ENCODE data around the gene GPR89A.
A peak's percentile ranks its signal among the peaks of the same experiment; 100 is the strongest.
"Not testable (repeated sequence)": the region's sequence is repeated elsewhere in the genome, so short reads cannot be mapped to it uniquely, and the experiment has no call there.

Gene GPR89A

DNA sequence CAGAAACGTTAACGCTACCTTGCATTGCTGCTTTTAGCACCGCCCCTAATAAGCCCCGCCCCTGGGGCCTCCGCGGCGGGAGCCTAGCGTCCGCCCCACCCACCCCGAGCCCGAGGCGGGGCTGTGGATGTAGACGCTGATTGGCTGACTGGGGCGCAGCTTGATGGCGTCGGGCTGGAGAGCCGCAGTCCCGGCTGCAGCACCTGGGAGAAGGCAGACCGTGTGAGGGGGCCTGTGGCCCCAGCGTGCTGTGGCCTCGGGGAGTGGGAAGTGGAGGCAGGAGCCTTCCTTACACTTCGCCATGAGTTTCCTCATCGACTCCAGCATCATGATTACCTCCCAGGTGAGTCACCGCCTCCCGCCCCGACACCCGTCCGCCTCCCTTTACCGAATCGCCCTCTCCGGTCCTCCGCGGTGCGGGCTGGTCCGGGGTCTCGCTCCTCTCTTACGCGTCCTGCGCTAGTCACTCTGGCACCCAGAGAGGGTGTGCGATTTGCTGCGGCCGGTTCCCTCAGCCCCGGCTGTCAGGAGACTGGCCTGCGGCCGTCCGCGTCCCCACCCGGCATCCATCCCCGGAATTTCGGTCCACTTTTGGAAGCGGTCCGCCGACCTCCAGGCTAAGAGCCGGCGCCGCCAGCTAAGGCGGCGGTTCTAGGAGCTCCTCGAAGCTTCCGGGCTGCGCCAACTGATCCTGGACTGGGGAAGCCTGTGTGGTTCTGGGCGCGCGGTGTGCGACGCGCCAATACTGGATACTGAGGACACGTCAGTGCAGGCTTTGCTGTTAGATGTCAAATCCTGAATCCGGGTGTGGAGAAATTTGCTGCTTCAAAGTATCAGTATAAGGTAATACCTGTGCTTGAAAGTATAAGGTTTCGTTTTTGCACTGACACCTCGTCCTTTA, at the start of gene GPR89A:
GPR89A (plus strand) TSS at position 156 of the 901 bp plus-strand sequence; CDS start at position 302, 146 bp downstream.
- DNase-seq (ENCODE audit: low read depth) = peak; percentile 50

DNA sequence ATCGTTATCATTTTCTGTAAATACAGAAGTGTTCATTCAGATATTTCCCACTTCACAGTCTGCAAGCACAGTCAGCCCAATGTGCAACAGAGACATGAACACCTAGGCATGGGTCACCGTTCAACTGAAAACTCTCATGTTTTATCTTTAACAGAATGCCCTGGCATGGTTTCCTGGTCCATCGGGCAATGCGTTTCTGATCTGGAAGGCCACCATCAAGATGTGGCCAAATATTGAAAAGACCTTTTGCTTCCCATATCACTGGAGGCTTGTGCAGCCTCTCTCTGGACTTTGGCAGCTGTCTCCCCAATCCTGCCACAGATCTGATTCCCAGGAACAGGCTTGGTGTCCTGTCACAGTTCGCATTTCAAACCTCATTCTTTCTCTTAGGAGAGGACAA, 21.0 kb upstream of the GPR89A start:
- DNase-seq (ENCODE audit: low read depth) = not testable (repeated sequence)

DNA sequence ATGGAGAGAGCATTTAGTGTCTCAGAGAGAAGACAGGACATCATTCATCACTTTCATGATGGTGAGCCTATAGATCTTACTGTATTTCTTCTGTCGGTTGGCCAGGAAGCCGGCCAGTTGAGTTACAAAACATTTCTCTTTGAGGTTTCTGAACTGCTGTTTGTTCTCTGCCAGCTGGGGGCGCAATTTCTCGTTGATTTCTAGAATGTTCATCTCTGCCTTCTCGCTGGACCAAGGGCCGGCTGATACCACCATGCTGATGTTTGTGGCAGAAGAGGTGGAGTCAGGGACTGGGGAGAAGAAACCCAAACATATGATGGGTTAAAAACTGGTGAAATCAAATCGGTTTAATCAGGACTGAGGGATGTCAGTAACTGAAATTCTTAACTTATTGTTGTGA, 17.0 kb upstream of the GPR89A start:
- DNase-seq (ENCODE audit: low read depth) = not testable (repeated sequence)

- DNase-seq (ENCODE audit: low read depth) = not testable (repeated sequence)
These were observed 15.4 kb upstream of the GPR89A start for GRCh38 chr1:145592347-145592746.

DNA sequence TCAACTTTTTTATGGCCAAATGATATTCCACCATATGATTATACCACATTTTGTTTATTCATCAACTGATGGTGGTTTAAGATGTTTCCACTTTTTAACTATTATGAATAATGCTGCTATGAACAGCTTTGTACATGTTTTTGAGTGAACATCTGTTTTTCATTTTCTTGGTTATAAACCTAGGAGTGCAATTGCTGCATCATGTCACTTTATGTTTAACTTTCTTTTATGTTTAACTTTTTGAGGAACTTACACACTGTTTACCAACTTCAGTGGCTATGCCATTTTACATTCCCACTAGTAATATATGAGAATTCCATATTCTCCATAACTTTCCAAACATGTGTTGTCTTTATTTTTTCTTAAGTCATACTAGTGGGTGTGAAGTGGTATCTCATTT, 12.4 kb upstream of the GPR89A start:
- not testable (repeated sequence) for DNase-seq (ENCODE audit: low read depth)

DNA sequence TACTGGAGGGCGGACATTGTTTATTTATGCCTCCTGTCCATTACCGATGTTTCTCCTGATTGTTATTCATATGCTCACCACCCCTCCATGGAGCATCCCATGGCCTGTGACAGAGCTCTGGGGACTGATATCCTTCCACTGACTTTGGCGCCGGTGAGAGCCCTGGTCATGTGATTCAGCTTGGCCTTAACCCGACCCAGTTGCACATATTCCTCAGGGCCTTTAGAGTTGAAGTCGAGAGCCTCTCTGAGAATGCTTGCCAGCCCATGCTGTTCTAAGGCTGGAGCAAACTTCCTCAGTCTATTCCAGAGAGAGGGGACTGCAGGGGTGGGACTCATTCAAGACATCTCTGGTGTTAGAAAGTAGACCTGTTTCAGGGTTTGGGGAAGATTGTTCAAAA, 11.6 kb upstream of the GPR89A start:
- not testable (repeated sequence) for DNase-seq (ENCODE audit: low read depth)

GRCh38 chr1:145599426-145599825, 8.4 kb upstream of the GPR89A start:
- DNase-seq (ENCODE audit: low read depth) = not testable (repeated sequence)

DNA sequence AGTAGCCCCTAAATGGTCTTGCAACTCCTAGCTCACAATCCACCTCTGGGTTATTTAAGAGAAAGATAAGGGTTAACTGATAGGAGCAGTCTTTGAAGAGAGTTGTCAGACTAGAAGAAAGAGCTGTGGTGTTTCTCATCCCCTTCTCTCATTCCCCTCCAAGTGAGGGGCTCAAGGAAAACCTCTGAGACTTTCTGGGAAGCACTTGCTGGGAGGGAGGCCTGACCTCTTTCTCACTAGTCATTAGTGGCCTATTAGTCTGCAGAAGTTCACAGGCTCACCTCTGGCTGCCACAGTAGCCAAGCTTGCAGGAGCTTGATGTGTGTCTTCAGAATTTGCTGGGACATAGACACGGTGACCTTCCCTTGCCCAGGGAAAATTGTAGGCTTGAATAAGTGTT, 6.2 kb upstream of the GPR89A start:
- no peak for DNase-seq (ENCODE audit: low read depth)

DNA sequence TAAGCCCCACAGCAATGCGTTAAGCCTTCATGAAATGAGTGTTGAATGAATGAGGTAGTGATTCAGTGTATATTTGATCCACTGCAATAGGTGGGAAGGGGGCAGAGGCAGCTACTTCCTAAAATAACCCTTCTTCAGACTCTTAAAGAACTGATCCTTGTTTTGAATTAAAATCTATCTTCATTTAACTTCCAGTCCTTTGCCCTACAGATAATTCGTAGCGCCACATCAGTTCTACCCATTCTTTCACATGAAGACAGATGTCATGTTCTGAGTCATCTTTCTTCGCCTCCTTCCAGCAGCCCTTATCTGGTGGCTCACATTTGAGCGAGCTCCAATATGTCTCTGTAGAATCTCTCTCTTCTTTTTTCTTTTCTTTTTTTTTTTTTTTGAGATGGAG, 948 bp upstream of the GPR89A start:
- not testable (repeated sequence) for DNase-seq (ENCODE audit: low read depth)

- not testable (repeated sequence) for DNase-seq (ENCODE audit: low read depth)
These were observed 499 bp upstream of the GPR89A start for GRCh38 chr1:145607289-145607688.

- not testable (repeated sequence) for DNase-seq (ENCODE audit: low read depth)
These were observed 3.0 kb downstream of the GPR89A start for GRCh38 chr1:145610744-145611143.

- DNase-seq (ENCODE audit: low read depth) = not testable (repeated sequence)
These were observed 12.3 kb downstream of the GPR89A start for GRCh38 chr1:145620073-145620472.

DNA sequence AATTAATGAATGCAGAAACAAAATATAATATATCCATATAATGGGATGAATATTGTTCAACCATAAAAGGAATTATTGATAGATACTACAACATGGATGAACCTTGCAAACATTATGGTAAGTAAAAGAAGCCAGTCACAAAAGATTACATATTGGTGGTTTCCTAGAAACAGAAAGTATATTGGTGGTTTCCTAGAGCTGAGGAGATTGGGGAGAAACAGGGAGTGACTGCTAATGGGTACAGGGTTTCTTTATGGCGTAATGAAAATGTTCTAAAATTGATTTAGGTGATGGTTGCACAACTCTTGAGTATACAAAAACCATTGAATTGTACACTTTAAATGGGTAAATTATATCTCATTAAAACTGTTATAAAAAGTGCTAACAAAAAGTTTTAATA, 14.4 kb downstream of the GPR89A start:
- DNase-seq (ENCODE audit: low read depth) = not testable (repeated sequence)

- not testable (repeated sequence) for DNase-seq (ENCODE audit: low read depth)
These were observed 28.4 kb downstream of the GPR89A start for GRCh38 chr1:145636237-145636636.

DNA sequence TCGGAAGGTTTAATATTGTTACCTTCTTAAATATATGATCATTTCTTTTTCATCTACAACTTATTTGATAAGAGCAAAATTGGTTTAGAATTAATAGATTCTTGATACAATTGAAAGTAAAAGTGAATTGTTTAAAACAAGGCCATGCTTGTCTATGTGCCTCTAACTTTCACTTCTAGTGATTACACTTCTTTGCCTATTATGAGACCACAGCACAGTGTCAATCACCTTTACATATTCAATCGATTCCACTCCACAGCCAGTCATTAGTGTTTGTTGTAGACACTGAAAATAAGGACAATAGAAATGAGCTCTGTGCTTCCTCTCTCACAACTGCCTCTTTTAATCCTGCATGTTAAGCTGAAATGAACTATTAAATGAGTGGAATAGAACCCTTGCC, 34.1 kb downstream of the GPR89A start:
- DNase-seq (ENCODE audit: low read depth) = not testable (repeated sequence)

- DNase-seq (ENCODE audit: low read depth) = not testable (repeated sequence)
These were observed 36.2 kb downstream of the GPR89A start for GRCh38 chr1:145643990-145644389.

DNA sequence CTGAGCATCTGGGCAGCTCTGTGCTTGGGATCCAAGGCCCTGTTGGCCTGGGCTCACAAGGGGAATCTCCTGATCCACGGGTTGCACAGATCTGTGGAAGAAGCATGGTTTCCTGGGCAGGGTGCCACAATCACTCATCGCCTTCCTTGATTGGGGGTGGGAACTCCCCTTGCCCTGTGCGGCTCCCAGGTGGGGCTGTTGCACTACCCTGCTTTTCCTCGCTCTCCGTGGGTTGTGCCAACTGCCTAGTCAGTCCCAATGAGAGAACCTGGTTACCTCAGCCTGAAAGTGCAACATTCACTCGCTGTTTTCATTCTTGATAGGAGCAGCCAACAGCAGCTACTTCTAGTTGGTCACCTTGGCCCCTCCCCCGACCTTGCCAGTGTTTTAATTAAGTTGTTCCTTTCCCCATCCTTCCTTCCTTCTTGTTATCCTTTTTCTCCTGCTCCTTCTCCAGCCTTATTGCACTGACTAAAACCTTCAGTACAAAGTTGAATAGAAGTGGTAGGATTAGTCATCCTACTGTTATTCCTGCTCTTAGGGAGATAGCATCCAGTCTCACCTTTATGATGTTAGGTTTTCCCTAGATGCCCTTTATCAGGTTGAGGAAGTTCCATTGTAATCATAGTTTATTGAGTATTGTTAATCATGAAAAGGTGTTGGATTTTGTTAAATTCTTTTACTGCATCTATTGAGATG, 48.6 kb downstream of the GPR89A start:
- DNase-seq (ENCODE audit: low read depth) = not testable (repeated sequence)

DNA sequence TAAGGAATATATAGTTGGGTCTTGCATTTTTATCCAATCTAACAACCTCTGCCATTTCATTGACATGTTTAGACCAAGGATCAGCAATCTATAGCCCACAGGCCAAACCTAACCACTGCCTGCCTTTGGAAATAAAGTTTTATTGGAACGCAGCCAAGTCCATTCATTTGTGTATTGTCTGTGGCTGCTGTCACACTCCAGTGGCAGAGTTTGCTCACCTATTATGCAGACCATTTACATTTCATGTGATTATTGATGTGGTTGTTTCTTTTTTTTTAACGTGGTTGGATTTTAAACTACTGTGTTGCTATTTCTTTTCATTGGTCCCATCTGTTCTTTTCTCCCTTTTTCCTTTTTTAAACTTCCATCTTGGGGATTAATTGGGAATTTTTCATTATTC, 54.7 kb downstream of the GPR89A start:
- not testable (repeated sequence) for DNase-seq (ENCODE audit: low read depth)

GRCh38 chr1:145665015-145665414, 57.2 kb downstream of the GPR89A start:
- not testable (repeated sequence) for DNase-seq (ENCODE audit: low read depth)

DNA sequence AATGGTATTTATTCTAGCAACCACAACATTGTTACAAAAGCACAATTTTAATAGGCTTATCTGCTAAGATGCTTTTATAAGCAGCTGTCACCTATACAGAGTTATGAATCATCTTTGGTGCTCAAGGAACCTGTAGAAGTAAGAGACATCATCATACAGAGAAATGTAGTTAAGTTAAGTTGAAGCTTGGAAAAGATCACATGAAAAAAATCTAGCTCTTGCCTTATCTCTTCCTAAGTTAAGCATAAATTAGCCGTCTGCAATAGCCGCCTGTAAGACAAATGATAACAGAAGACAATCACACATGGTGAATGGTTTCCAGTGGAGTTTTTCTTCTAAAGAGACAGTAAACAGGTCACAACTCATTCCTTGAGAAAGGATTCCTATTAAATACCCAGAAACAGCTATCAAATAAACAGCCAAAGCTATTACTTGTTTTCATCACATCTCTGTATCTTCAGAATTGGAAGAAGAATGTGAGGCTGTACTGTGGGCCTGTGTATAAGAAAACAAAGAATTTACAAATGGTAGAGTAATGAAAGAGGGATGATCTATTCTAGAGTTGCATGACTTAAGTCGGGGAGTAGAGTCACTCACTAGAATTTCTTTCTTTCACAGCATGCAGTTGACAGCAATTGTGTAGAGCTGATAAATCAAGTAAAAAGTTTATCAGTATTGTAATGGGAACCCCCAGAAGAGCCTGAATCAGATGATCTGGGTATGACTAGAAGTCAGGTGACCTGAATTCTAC, 63.4 kb downstream of the GPR89A start:
- not testable (repeated sequence) for DNase-seq (ENCODE audit: low read depth)

DNA sequence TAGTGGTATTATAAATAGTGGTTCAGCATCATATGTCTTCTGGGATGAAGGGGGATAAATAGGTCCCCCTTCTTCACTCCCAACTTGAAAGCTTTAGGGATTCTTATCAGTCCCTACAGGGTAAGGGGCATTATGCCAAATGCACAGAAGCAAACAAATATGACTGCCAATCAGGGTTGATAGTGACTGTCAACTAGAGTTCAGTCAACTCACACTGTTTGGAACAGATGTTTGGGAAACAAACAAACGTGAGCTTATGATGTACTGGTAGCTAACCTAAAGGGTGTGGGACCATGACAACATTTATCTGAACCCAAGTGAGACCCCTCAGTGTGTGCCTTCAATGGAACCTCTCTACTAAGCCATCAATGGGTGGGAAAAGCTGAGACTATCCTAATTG, 65.4 kb downstream of the GPR89A start:
- not testable (repeated sequence) for DNase-seq (ENCODE audit: low read depth)

DNA sequence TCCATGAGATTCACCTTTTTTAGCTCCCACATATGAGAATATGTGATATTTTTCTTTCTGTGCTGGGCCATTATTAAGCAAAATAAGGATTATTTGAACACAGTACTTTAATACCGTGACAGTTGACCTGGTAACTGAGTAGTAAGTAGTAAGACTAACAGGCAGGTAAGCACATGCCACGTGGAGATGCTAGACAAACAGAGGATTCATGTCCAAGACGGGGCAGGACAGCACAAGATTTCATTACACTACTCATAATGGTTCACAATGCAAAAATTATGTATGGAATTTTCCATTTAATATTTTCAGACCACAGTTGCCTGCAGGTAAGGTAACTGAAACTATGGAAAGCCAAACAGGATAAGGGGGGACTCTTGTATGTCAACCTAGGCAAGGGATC, 77.1 kb downstream of the GPR89A start:
- DNase-seq (ENCODE audit: low read depth) = not testable (repeated sequence)

Measured in HS-5 (cell line).